HCT116 (cell line): ENCODE measurements around the gene COL19A1. TPM values are rescaled to one million over a fixed set of nuclear protein-coding genes. Genes with fewer than 3 reads are reported as not detected.

Experiments
- ATAC-seq: fragments of 200-7000 bp; cut with Tn5 transposase; 2 replicates; pipeline ENCODE4 v1.9.1; 2020; ENCODE audit warnings: mild to moderate bottlenecking, moderate library complexity
- BruUV-seq: library from RNA; stranded (reverse); fragments of 400-500 nt; replicated peaks from 2 replicates; lab custom pipeline; 2021; lab: Mats Ljungman, UMichigan
- CTCF ChIA-PET: fragments of 300-600 bp; sonication (Branson Sonifier 250); formaldehyde crosslinking; loops from one replicate; lab custom pipeline; 2021; ENCODE audit warnings: antibody characterized with exemption; lab: Charles Lee
- POLR2A ChIA-PET: fragments of 300-600, 350-600 bp; sonication (Branson Sonifier 250); formaldehyde crosslinking; loops from one replicate; lab custom pipeline; 2021; ENCODE audit warnings: antibody characterized with exemption; lab: Charles Lee
- RAD21 ChIA-PET, 2 experiments: fragments of 300-600 bp; sonication (Branson Sonifier 250); formaldehyde crosslinking; loops; one replicate each; lab custom pipeline; 2023; ENCODE audit warnings: low total read pairs in 2 of 2; ENCODE audit not compliant: uncharacterized antibody in 2 of 2, unreplicated experiment in 2 of 2, low non-redundant PET in 1 of 2; lab: Charles Lee
- DNase-seq: peaks from one replicate; pipeline ENCODE4 v3.0.0-alpha.2; 2010; ENCODE audit warnings: low read depth, low spot score
- H2AFZ ChIP-seq: fragments of 200-600 bp; shearing (Covaris generic), sonication (generic); 2 replicates; pipeline ENCODE4 v1.6.1; 2017; ENCODE audit warnings: low read depth, mixed run types, mixed read lengths, antibody characterized with exemption, low read length; ENCODE audit not compliant: poor library complexity, severe bottlenecking
- H3K27ac ChIP-seq: 2 replicates; pipeline ENCODE4 v1.5.1; 2012; ENCODE audit warnings: low read depth, low read length
- H3K27me3 ChIP-seq: fragments of 200-600 bp; sonication (generic); 2 replicates; pipeline ENCODE4 v1.6.1; 2016; ENCODE audit warnings: mixed run types, low read length, mixed read lengths; ENCODE audit not compliant: insufficient read depth
- H3K36me3 ChIP-seq, 2 experiments: fragments of 200-500 bp in 1 of 2; fragments of 200-600 bp in 1 of 2; sonication (Bioruptor generic) in 1 of 2; sonication (generic) in 1 of 2; 2 replicates each; pipeline versions ENCODE4 v1.5.1 to v1.6.1; 2014 to 2016; ENCODE audit warnings: low read length in 2 of 2, inconsistent platforms in 1 of 2, mixed read lengths in 1 of 2, mixed run types in 1 of 2; ENCODE audit not compliant: insufficient read depth in 2 of 2, control insufficient read depth in 1 of 2
- H3K4me1 ChIP-seq, 2 experiments: fragments of 200-600 bp in 1 of 2; sonication (generic) in 1 of 2; 2 replicates each; pipeline versions ENCODE4 v1.5.1 to v1.6.1; 2012 to 2017; ENCODE audit warnings: low read length in 2 of 2, inconsistent platforms in 1 of 2, mild to moderate bottlenecking in 1 of 2, mixed read lengths in 1 of 2, mixed run types in 1 of 2, moderate library complexity in 1 of 2; ENCODE audit not compliant: insufficient read depth in 2 of 2, control insufficient read depth in 1 of 2
- H3K4me2 ChIP-seq: fragments of 200-600 bp; sonication (generic); 2 replicates; pipeline ENCODE4 v1.6.1; 2017; ENCODE audit warnings: mixed run types, low read length, mixed read lengths
- H3K4me3 ChIP-seq, 2 experiments: fragments of 200-600 bp in 1 of 2; sonication (generic) in 1 of 2; replicated peaks in 1 of 2; 2 replicates each; pipeline ENCODE4 v1.5.1; 2011 to 2016; ENCODE audit warnings: low read length in 2 of 2, control low read depth in 1 of 2, low read depth in 1 of 2, mild to moderate bottlenecking in 1 of 2, mixed read lengths in 1 of 2, mixed run types in 1 of 2
- H3K79me2 ChIP-seq: fragments of 200-600 bp; sonication (generic); 2 replicates; pipeline ENCODE4 v1.6.1; 2017; ENCODE audit warnings: mild to moderate bottlenecking, mixed run types, low read length, moderate library complexity, mixed read lengths; ENCODE audit not compliant: insufficient read depth
- H3K9ac ChIP-seq: fragments of 200-600 bp; sonication (generic); 2 replicates; pipeline ENCODE4 v1.6.1; 2016; ENCODE audit warnings: low read length, mixed read lengths
- H3K9me2 ChIP-seq: fragments of 200-600 bp; sonication (generic), shearing (Covaris generic); 2 replicates; pipeline ENCODE4 v1.6.1; 2017; ENCODE audit warnings: mixed run types, mild to moderate bottlenecking, moderate library complexity; ENCODE audit not compliant: insufficient read depth
- H3K9me3 ChIP-seq, 2 experiments: fragments of 200-500 bp in 1 of 2; fragments of 200-600 bp in 1 of 2; sonication (Bioruptor generic) in 1 of 2; sonication (generic) in 1 of 2; 2 replicates each; pipeline ENCODE4 v1.6.1; 2014 to 2017; ENCODE audit warnings: low read length in 2 of 2, mixed read lengths in 2 of 2, inconsistent platforms in 1 of 2, low read depth in 1 of 2, mild to moderate bottlenecking in 1 of 2, mixed run types in 1 of 2, moderate library complexity in 1 of 2; ENCODE audit not compliant: control insufficient read depth in 1 of 2, insufficient read depth in 1 of 2
- H4K20me1 ChIP-seq: fragments of 200-600 bp; sonication (generic), shearing (Covaris generic); 2 replicates; pipeline ENCODE4 v1.6.1; 2017; ENCODE audit warnings: mixed run types, mild to moderate bottlenecking, moderate library complexity; ENCODE audit not compliant: insufficient read depth
- ATF3 ChIP-seq: IDR thresholded peaks from 2 replicates; pipeline ENCODE4 v1.6.1; 2012
- FOSL1 ChIP-seq: IDR thresholded peaks from 2 replicates; pipeline ENCODE4 v1.6.1; 2012; ENCODE audit warnings: low read depth
- MAX ChIP-seq: IDR thresholded peaks from 2 replicates; pipeline ENCODE4 v1.6.1; 2012
- SRF ChIP-seq: IDR thresholded peaks from 2 replicates; pipeline ENCODE4 v1.6.1; 2012; ENCODE audit warnings: low read depth
- ZBTB33 ChIP-seq: IDR thresholded peaks from 2 replicates; pipeline ENCODE4 v1.6.1; 2011; ENCODE audit warnings: mild to moderate bottlenecking, low read length, moderate library complexity; ENCODE audit not compliant: insufficient replicate concordance; ENCODE audit errors: extremely low read depth
- ZNF274 ChIP-seq: fragments of 200-500 bp; sonication (Bioruptor generic); IDR thresholded peaks from 2 replicates; pipeline ENCODE4 v1.6.1; 2014; ENCODE audit warnings: mild to moderate bottlenecking, low read depth, low read length, inconsistent platforms
- intact Hi-C: fragments of 100-400 bp; cut with micrococcal nuclease; formaldehyde crosslinking; loops from 2 replicates; pipeline ENCODE4 v1.10.0; 2022
- total RNA-seq: library from RNA; stranded (reverse); gene quantifications from one replicate; pipeline ENCODE4 v1.2.1, GENCODE V29; 2021; ENCODE audit not compliant: unreplicated experiment

COL19A1 gene
- total RNA-seq, 1 experiment from 2014 or later: not detected

- no peak for ATAC-seq
- RAD21 ChIA-PET: no interaction called here
- Histone ChIP-seq H3K9ac (no peak overlapping the region), H4K20me1 (no peaks in the 10 kb centered on the region), H2AFZ (no peak overlapping the region), H3K4me3 (no peak overlapping the region)
- no peak for TF ChIP-seq ZBTB33
- TF ChIP-seq MAX: no peak
- TF ChIP-seq FOSL1: no peak
- TF ChIP-seq ATF3: no peak
- TF ChIP-seq SRF: no peak
- TF ChIP-seq, all 23 proteins: peak for 0
- H3K9me2 ChIP-seq: no peaks in the 10 kb centered on the region
- CTCF ChIA-PET: no interaction called here
- no peaks in the 10 kb centered on the region for H3K36me3 ChIP-seq
- BruUV-seq: no TSS peak
- POLR2A ChIA-PET: no interaction called here
- H3K4me1 ChIP-seq: no peaks in the 10 kb centered on the region
- no peak for DNase-seq
- H3K79me2 ChIP-seq: no peaks in the 10 kb centered on the region
- intact Hi-C loops: no loop called here
- no peaks in the 10 kb centered on the region for H3K9me3 ChIP-seq
- no peak overlapping the region for H3K4me2 ChIP-seq
- H3K27me3 ChIP-seq: peaks cover 26% of the 10 kb centered on the region
- no peak overlapping the region for H3K27ac ChIP-seq
These were observed 379.8 kb downstream of the COL19A1 start for GRCh38 chr6:70246118-70246517.

GRCh38 chr6:70252604-70253003 is 386.2 kb downstream of the COL19A1 start:
- DNase-seq (no peak), ATAC-seq (no peak)
- Histone ChIP-seq H3K4me3 (no peak overlapping the region), H3K9ac (no peak overlapping the region), H3K36me3 (no peaks in the 10 kb centered on the region), H3K9me2 (no peaks in the 10 kb centered on the region), H3K27ac (no peak overlapping the region), H3K4me1 (no peaks in the 10 kb centered on the region), H4K20me1 (no peaks in the 10 kb centered on the region), H3K27me3 (peaks cover 65% of the 10 kb centered on the region), H3K4me2 (no peak overlapping the region), H2AFZ (no peak overlapping the region), H3K79me2 (no peaks in the 10 kb centered on the region), H3K9me3 (no peaks in the 10 kb centered on the region)
- POLR2A ChIA-PET: no interaction called here
- no TSS peak for BruUV-seq
- RAD21 ChIA-PET: no interaction called here
- intact Hi-C loops: no loop called here
- CTCF ChIA-PET: no interaction called here
- TF ChIP-seq ZNF274: no peak
